GM10266 (cell line): ENCODE measurements around the gene SLC35F6.

ENCODE experiments used
- DNase-seq: peaks from one replicate; pipeline ENCODE4 v3.0.0; 2012; ENCODE audit errors: extremely low spot score
- CTCF ChIP-seq: IDR thresholded peaks from 2 replicates; pipeline ENCODE4 v1.5.1; 2012; ENCODE audit warnings: mild to moderate bottlenecking, low read depth; ENCODE audit not compliant: control insufficient read depth, insufficient read depth; ENCODE audit errors: missing control alignments

Gene SLC35F6

GRCh38 chr2:26720322-26721114 is 43.6 kb upstream of the SLC35F6 start:
- no peak for TF ChIP-seq CTCF
- no peak for DNase-seq

- TF ChIP-seq CTCF = no peak
- no peak for DNase-seq
These were observed 42.7 kb upstream of the SLC35F6 start for GRCh38 chr2:26721115-26722032.

- no peak for DNase-seq
- no peak for TF ChIP-seq CTCF
These were observed 41.8 kb upstream of the SLC35F6 start for GRCh38 chr2:26722328-26722727.

- TF ChIP-seq CTCF = no peak
- DNase-seq = no peak
These were observed 41.2 kb upstream of the SLC35F6 start for GRCh38 chr2:26722911-26723310.

GRCh38 chr2:26723475-26723874 is 40.6 kb upstream of the SLC35F6 start:
- no peak for DNase-seq
- no peak for TF ChIP-seq CTCF

- DNase-seq = no peak
These were observed 39.9 kb upstream of the SLC35F6 start for GRCh38 chr2:26723991-26724750.

More at GRCh38 chr2:26723991-26724750, 39.9 kb upstream of the SLC35F6 start:
- TF ChIP-seq CTCF = no peak
